Activated CD8-positive, alpha-beta memory T cell treated with anti-CD3 and anti-CD28 coated beads for 48 hours (primary cell): ENCODE data around the gene MMD2.
"Not testable (repeated sequence)": the region's sequence is repeated elsewhere in the genome, so short reads cannot be mapped to it uniquely, and the experiment has no call there.

Experiments
- DNase-seq, 3 experiments: peaks; one replicate each; pipeline ENCODE4 v3.0.0-alpha.2; 2020; ENCODE audit warnings: low read depth in 2 of 3, low spot score in 2 of 3

MMD2 gene

GRCh38 chr7:4958477-4959301 is at the start of gene MMD2:
Gene MMD2, minus strand, starts transcription at chr7:4959187. Its CDS starts 170 bp downstream, at chr7:4959017.
- no peak for DNase-seq

GRCh38 chr7:5005066-5005465 is 46.1 kb upstream of the MMD2 start:
- DNase-seq, result no peak

GRCh38 chr7:5001911-5002310 is 42.9 kb upstream of the MMD2 start:
- DNase-seq, result no peak

GRCh38 chr7:5001003-5001402 is 42.0 kb upstream of the MMD2 start:
- DNase-seq, result no peak

GRCh38 chr7:4999369-4999950 is 40.5 kb upstream of the MMD2 start:
- DNase-seq, result no peak

GRCh38 chr7:4998910-4999309 is 39.9 kb upstream of the MMD2 start:
- no peak for DNase-seq

- no peak for DNase-seq
Observed at GRCh38 chr7:4998244-4998643, 39.3 kb upstream of the MMD2 start.

GRCh38 chr7:4996696-4997222 is 37.8 kb upstream of the MMD2 start:
- DNase-seq, result no peak

- no peak for DNase-seq
Observed at GRCh38 chr7:4995429-4995969, 36.5 kb upstream of the MMD2 start.

- no peak for DNase-seq
Observed at GRCh38 chr7:4993471-4993870, 34.5 kb upstream of the MMD2 start.

GRCh38 chr7:4982741-4983140 is 23.8 kb upstream of the MMD2 start:
- DNase-seq, result not testable (repeated sequence)

- DNase-seq, result not testable (repeated sequence)
Observed at GRCh38 chr7:4981295-4981890, 22.4 kb upstream of the MMD2 start.

- DNase-seq, result not testable (repeated sequence)
Observed at GRCh38 chr7:4975626-4976025, 16.6 kb upstream of the MMD2 start.

- peak; percentile 85 to 96 (median 95) for DNase-seq
Observed at GRCh38 chr7:4973728-4974198, 14.8 kb upstream of the MMD2 start.

- not testable (repeated sequence) for DNase-seq
Observed at GRCh38 chr7:4972446-4972845, 13.5 kb upstream of the MMD2 start.

- no peak for DNase-seq
Observed at GRCh38 chr7:4965295-4966022, 6.5 kb upstream of the MMD2 start.

- no peak for DNase-seq
Observed at GRCh38 chr7:4964506-4964905, 5.5 kb upstream of the MMD2 start.

GRCh38 chr7:4962872-4963775 is 4.1 kb upstream of the MMD2 start:
- no peak for DNase-seq

GRCh38 chr7:4960363-4960762 is 1.4 kb upstream of the MMD2 start:
- no peak for DNase-seq

GRCh38 chr7:4959893-4960292 is 906 bp upstream of the MMD2 start:
- no peak for DNase-seq
